Measurements from ENCODE around the gene POLR3C.

GRCh38 chr1:145843031-145843430 is 19.0 kb downstream of the POLR3C start:
- TF ChIP-seq CTCF (IDR thresholded peaks at IDR 0.05) (no peak), POLR2AphosphoS5 (IDR thresholded peaks at IDR 0.05) (no peak), POLR2A (IDR thresholded peaks at IDR 0.05) (no peak), EP300 (IDR thresholded peaks at IDR 0.05) (no peak)

Data from upper lobe of left lung (tissue), 4 donors.